ENCODE results near the gene TIMMDC1.

TIMMDC1 gene

DNA sequence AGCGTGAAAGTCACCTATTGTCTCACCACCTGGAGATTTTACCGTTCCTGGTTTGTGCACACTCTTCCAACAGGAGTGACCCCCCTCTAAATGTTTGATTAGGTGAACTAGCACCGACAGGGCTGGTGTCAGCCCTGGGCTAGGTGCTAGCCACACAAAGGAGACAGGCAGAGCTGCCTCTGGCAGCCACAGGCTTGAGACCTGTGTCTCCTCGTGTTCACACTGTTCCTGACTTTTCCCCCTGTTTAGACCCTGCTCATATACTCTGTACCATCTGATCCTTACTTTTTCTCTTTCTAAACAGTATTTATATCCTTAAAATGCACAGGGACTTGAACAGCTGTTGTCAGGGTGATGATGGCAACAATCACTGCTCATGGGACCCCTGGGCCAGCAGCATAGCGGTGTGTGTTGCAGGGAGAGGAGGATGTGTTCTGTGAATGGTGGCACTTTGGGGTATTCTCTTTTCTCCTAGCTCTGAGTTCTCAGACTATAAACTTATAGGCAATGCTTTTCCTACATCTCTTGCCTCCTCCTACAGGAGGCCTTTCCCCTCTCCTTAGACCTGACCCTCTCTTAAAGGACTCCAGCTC lies 55.6 kb downstream of the TIMMDC1 start:
- Mint-ChIP-seq H3K4me1 (no peaks in the 10 kb centered on the region), H3K36me3 (ENCODE audit: low read depth) (no peaks in the 10 kb centered on the region), H3K9me3 (no peaks in the 10 kb centered on the region), H3K4me3 (no peak overlapping the region), H3K27ac (no peak overlapping the region), H3K27me3 (ENCODE audit: low read depth) (peaks cover 4% of the 10 kb centered on the region)
- TF ChIP-seq, protein P1, sequence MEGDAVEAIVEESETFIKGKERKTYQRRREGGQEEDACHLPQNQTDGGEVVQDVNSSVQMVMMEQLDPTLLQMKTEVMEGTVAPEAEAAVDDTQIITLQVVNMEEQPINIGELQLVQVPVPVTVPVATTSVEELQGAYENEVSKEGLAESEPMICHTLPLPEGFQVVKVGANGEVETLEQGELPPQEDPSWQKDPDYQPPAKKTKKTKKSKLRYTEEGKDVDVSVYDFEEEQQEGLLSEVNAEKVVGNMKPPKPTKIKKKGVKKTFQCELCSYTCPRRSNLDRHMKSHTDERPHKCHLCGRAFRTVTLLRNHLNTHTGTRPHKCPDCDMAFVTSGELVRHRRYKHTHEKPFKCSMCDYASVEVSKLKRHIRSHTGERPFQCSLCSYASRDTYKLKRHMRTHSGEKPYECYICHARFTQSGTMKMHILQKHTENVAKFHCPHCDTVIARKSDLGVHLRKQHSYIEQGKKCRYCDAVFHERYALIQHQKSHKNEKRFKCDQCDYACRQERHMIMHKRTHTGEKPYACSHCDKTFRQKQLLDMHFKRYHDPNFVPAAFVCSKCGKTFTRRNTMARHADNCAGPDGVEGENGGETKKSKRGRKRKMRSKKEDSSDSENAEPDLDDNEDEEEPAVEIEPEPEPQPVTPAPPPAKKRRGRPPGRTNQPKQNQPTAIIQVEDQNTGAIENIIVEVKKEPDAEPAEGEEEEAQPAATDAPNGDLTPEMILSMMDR (IDR thresholded peaks at IDR 0.05; ENCODE audit: unreplicated experiment in 3 of 3), result no peak

DNA sequence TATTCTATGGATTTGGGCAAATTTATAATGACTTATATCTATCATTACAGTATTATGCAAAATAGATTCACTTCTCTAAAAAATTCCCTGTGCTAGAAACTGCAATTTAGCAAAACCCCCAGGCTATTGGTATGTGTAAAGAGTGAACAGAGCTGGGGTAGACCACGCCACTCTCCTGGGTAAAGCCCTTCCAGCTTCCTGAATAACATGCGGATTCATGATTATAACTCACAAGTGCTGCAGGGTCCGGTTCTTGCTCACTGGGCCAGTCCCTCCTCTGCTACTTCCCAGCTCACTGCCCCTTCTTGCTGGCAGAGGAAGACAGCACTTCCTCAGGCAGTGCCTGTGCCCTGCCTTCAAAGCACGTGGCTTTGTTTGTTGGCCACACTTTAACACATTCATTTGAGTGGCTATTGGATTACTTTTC lies 57.0 kb downstream of the TIMMDC1 start:
- TF ChIP-seq, protein P1 (IDR thresholded peaks at IDR 0.05; ENCODE audit: unreplicated experiment in 3 of 3), result no peak
- H3K27ac Mint-ChIP-seq, result no peak overlapping the region
- no peaks in the 10 kb centered on the region for H3K4me1 Mint-ChIP-seq
- no peaks in the 10 kb centered on the region for H3K9me3 Mint-ChIP-seq
- H3K36me3 Mint-ChIP-seq (ENCODE audit: low read depth), result no peaks in the 10 kb centered on the region
- H3K27me3 Mint-ChIP-seq (ENCODE audit: low read depth), result peaks cover 4% of the 10 kb centered on the region
- no peak overlapping the region for H3K4me3 Mint-ChIP-seq

DNA sequence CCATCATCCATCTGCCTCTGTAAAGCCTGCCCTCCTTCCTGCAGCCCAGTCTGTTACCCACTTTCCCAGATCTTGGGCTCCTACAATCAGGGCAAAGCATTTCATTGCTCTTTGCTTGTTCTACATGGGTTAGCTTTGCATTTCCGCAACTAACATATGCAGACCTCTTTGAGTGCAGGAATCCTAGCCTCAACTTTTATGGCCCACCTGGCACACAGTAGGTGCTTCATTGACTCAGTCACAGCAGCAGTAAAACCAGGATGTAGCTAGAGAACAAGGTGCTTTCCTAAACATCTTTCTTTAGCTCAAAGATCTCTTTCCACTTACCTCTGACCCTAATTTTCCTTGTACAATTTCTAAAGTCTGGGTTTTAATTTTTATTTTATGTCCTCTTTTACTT lies 57.6 kb downstream of the TIMMDC1 start:
- Mint-ChIP-seq H3K27ac (no peak overlapping the region), H3K27me3 (ENCODE audit: low read depth) (peaks cover 4% of the 10 kb centered on the region), H3K36me3 (ENCODE audit: low read depth) (no peaks in the 10 kb centered on the region), H3K4me3 (no peak overlapping the region), H3K9me3 (no peaks in the 10 kb centered on the region), H3K4me1 (no peaks in the 10 kb centered on the region)
- TF ChIP-seq, protein P1 (IDR thresholded peaks at IDR 0.05; ENCODE audit: unreplicated experiment in 3 of 3), result no peak

DNA sequence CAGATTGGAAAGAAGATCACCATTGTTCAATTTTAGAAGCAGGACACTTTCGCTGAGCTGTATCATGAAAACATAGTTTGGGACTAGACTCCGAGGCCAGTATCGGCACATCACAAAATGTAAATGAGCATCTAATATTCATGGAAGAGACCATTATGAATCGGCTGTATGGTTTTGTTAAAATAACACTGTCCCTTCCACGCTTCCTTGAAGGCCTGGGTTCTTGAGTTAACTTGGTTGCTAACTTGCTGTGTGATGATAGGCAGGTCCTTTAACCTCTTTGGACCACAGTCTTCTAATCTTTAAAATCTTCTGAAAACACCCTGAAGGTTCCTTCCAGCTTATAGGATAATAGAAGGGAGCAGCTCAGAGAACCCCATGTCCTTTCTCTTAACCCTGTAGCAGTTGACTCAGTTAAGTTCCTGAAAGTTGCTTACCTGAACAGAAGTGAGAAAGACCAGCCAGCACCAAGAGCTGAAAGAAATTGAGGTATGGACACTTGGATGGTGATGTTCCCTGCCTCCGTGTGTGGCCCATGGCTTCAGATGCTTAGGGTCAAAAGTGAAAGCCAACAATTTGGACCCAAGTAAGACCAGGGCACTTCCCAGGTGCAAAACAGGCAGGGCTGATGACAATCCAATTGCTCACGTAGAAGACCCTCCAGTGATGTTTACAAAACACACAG lies 59.0 kb downstream of the TIMMDC1 start:
- no peaks in the 10 kb centered on the region for H3K36me3 Mint-ChIP-seq (ENCODE audit: low read depth)
- H3K27ac Mint-ChIP-seq, result no peak overlapping the region
- H3K4me3 Mint-ChIP-seq, result no peak overlapping the region
- TF ChIP-seq, protein P1 (IDR thresholded peaks at IDR 0.05; ENCODE audit: unreplicated experiment in 3 of 3), result no peak
- H3K9me3 Mint-ChIP-seq, result no peaks in the 10 kb centered on the region
- H3K4me1 Mint-ChIP-seq, result no peaks in the 10 kb centered on the region
- peaks cover 4% of the 10 kb centered on the region for H3K27me3 Mint-ChIP-seq (ENCODE audit: low read depth)

DNA sequence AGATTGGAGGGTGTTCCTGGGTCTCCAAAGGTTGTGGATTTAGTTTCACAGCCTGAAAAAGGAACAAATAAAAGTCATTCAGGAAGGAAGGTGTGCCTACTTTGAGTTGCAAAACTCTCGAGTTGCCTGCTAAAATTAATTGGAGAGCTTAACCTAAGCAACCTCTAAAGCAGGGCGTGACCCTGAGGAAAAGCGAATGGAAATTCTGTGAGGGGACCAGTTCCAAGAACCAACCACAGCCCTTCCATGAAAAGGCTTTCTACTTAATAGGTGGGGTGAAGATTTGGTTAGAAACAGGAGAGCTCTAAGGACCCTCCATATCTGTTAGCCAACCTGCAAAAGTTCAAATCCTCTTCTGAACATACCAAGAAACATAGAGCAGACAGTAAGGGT lies 59.5 kb downstream of the TIMMDC1 start:
- no peak overlapping the region for H3K27ac Mint-ChIP-seq
- no peaks in the 10 kb centered on the region for H3K9me3 Mint-ChIP-seq
- H3K4me1 Mint-ChIP-seq, result no peaks in the 10 kb centered on the region
- H3K4me3 Mint-ChIP-seq, result no peak overlapping the region
- no peaks in the 10 kb centered on the region for H3K36me3 Mint-ChIP-seq (ENCODE audit: low read depth)
- TF ChIP-seq, protein P1 (IDR thresholded peaks at IDR 0.05; ENCODE audit: unreplicated experiment in 3 of 3), result no peak
- H3K27me3 Mint-ChIP-seq (ENCODE audit: low read depth), result peaks cover 4% of the 10 kb centered on the region
